HepG2 (cell line): Measurements from ENCODE around the gene BCAS4. TPM values are rescaled to one million over a fixed set of nuclear protein-coding genes. Genes with fewer than 3 reads are reported as not detected.

Experiments used
- ATF5 ChIP-seq: sonication (generic); formaldehyde crosslinking; IDR thresholded peaks from 2 replicates; pipeline ENCODE4 v1.4.0; 2020; ENCODE audit warnings: mild to moderate bottlenecking, low read depth, missing genetic modification reagents
- BRF2 ChIP-seq: sonication (generic); formaldehyde crosslinking; IDR thresholded peaks from 2 replicates; pipeline ENCODE4 v1.8.1; 2022; ENCODE audit warnings: mild to moderate bottlenecking, missing genetic modification reagents
- HDAC1 ChIP-seq: sonication (generic); formaldehyde crosslinking; IDR thresholded peaks from 2 replicates; pipeline ENCODE4 v1.5.1; 2020; ENCODE audit warnings: mild to moderate bottlenecking, missing genetic modification reagents
- PRDM4 ChIP-seq: sonication (generic); formaldehyde crosslinking; IDR thresholded peaks from 2 replicates; pipeline ENCODE4 v1.9.0; 2021; ENCODE audit warnings: missing genetic modification reagents, borderline replicate concordance
- RFX3 ChIP-seq: IDR thresholded peaks from 2 replicates; pipeline ENCODE4 v1.6.1; 2016; ENCODE audit warnings: missing biosample characterization, missing genetic modification reagents
- UBTF ChIP-seq: sonication (generic); formaldehyde crosslinking; IDR thresholded peaks from 2 replicates; pipeline ENCODE4 v1.4.0; 2020; ENCODE audit warnings: mild to moderate bottlenecking, missing genetic modification reagents
- ZBED4 ChIP-seq: sonication (generic); formaldehyde crosslinking; IDR thresholded peaks from 2 replicates; pipeline ENCODE4 v1.4.0; 2020; ENCODE audit warnings: missing genetic modification reagents, borderline replicate concordance
- ZBTB49 ChIP-seq: sonication (generic); formaldehyde crosslinking; IDR thresholded peaks from 2 replicates; pipeline ENCODE4 v1.4.0; 2020; ENCODE audit warnings: missing genetic modification reagents, borderline replicate concordance
- ZNF713 ChIP-seq: sonication (generic); formaldehyde crosslinking; IDR thresholded peaks from 2 replicates; pipeline ENCODE4 v1.4.0; 2020; ENCODE audit warnings: mild to moderate bottlenecking, missing genetic modification reagents
- polyA plus RNA-seq, 8 experiments: library from polyadenylated mRNA; depleted of rRNA in 3 of 8; stranded (reverse) in 7 of 8; unstranded in 1 of 8; fragments of >200 nt; fragmentation: Illumina TruSeq in 4 of 8; extraction: Trizol in 4 of 8; gene quantifications; 2 replicates each; pipeline versions ENCODE4 v1.2.1 to v1.2.3, GENCODE V29; 2011 to 2016; ENCODE audit warnings: low read depth in 4 of 8, missing spikeins in 1 of 8, mixed read lengths in 1 of 8; ENCODE audit not compliant: insufficient read depth in 1 of 8
- total RNA-seq, 5 experiments: library from RNA; depleted of rRNA; stranded (reverse); fragments of >200 nt; fragmentation: Illumina TruSeq; extraction: Trizol; gene quantifications; 2 replicates each; pipeline ENCODE4 v1.2.3, GENCODE V29; 2016; ENCODE audit warnings: low read depth in 1 of 5

Gene BCAS4
- total and polyA plus RNA-seq, 2 of the 13 experiments (the other 11 are each of a cell fraction or from before 2014, with no cell fraction given): 7.2 to 8.0 TPM

- TF ChIP-seq PRDM4 (CRISPR knock-in tag): no peak
- no peak for TF ChIP-seq RFX3
- peak; percentile 48 for TF ChIP-seq UBTF (CRISPR knock-in tag)
- TF ChIP-seq ZBTB49 (CRISPR knock-in tag): no peak
- peak; percentile 25; the same call in 1 of the 2 replicates for TF ChIP-seq HDAC1 (CRISPR knock-in tag)
- TF ChIP-seq BRF2: no peak
- no peak for TF ChIP-seq ZNF713 (CRISPR knock-in tag)
- 0 out of 2 replicates have a peak, but pooled peaks have one; percentile 21 for TF ChIP-seq ATF5 (CRISPR knock-in tag)
- TF ChIP-seq ZBED4 (CRISPR knock-in tag): 0 out of 2 replicates have a peak, but pooled peaks have one; percentile 54
These were observed 60.9 kb downstream of the BCAS4 start (continued) for GRCh38 chr20:50855498-50856474.
